Activated naive CD8-positive, alpha-beta T cell (primary cell): Measurements from ENCODE around the gene POU2F2.

Experiments
- H3K27ac Mint-ChIP-seq: one replicate; pipeline ENCODE4 v1.8.0; 2021; ENCODE audit warnings: mixed read lengths
- H3K27me3 Mint-ChIP-seq: one replicate; pipeline ENCODE4 v1.8.0; 2021; ENCODE audit warnings: mixed read lengths
- H3K36me3 Mint-ChIP-seq: one replicate; pipeline ENCODE4 v1.8.0; 2021; ENCODE audit warnings: mixed read lengths
- H3K4me1 Mint-ChIP-seq: one replicate; pipeline ENCODE4 v1.8.0; 2021; ENCODE audit warnings: low read depth, mixed read lengths
- H3K4me3 Mint-ChIP-seq: one replicate; pipeline ENCODE4 v1.8.0; 2021; ENCODE audit warnings: mild to moderate bottlenecking, mixed read lengths
- H3K9me3 Mint-ChIP-seq: one replicate; pipeline ENCODE4 v1.8.0; 2021; ENCODE audit warnings: low read depth, mixed read lengths

POU2F2 gene

DNA sequence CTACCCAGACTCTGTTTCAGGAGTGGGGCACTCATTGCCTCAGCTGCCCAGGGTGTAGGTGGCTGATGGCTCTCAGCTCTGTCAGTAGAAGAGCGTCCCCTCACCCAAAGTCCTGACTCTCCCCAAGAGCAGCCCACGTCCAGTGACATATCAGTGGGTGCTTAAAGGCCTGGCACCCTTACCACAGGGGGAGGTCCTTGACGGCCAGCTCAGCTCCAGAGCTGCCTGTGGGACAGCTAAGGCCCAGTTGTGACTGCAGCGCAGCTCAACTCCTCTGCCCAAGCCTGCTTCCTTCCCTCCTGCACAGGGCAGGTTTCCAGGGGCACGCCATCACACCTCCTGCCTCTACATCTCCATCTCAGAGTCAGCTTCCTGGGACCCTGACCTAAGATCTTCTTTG is 94.6 kb downstream of the POU2F2 start:
- Mint-ChIP-seq H3K4me3 (no peak overlapping the region), H3K9me3 (no peaks in the 10 kb centered on the region), H3K4me1 (peaks cover 4% of the 10 kb centered on the region), H3K36me3 (no peaks in the 10 kb centered on the region), H3K27me3 (no peaks in the 10 kb centered on the region), H3K27ac (no peak overlapping the region)
